Thyroid gland (tissue), 4 donors: Measurements from ENCODE around the gene CGAS. TPM values are rescaled to one million over a fixed set of nuclear protein-coding genes. Genes with fewer than 3 reads are reported as not detected.
"Not testable (repeated sequence)": the region's sequence is repeated elsewhere in the genome, so short reads cannot be mapped to it uniquely, and the experiment has no call there.

ENCODE experiments used
- DNase-seq, 2 donors: peaks; one replicate each; pipeline ENCODE4 v3.0.0-alpha.2; 2019
- H3K27ac ChIP-seq, 3 donors: fragments of 200-600 bp; sonication (generic); 1 replicate in 2 of 3; 2 replicates in 1 of 3; pipeline ENCODE4 v1.5.1; 2016 to 2019; ENCODE audit warnings: mild to moderate bottlenecking in 1 of 3, moderate library complexity in 1 of 3
- H3K27me3 ChIP-seq: fragments of 200-600 bp; sonication (generic); one replicate; pipeline ENCODE4 v1.5.1; 2019
- H3K36me3 ChIP-seq, 2 donors: fragments of 200-600 bp; sonication (generic); one replicate each; pipeline ENCODE4 v1.5.1; 2016 to 2019
- H3K4me1 ChIP-seq, 2 donors: fragments of 200-600 bp; sonication (generic); one replicate each; pipeline ENCODE4 v1.5.1; 2017 to 2019
- H3K4me3 ChIP-seq, 3 donors: fragments of 200-600 bp; sonication (generic); replicated peaks in 1 of 3; 1 replicate in 2 of 3; 2 replicates in 1 of 3; pipeline ENCODE4 v1.5.1; 2016; ENCODE audit warnings: mild to moderate bottlenecking in 1 of 3
- H3K9me3 ChIP-seq: fragments of 200-600 bp; sonication (generic); one replicate; pipeline ENCODE4 v1.5.1; 2017
- POLR2A ChIP-seq, 2 donors: fragments of 450-650 bp; IDR thresholded peaks; one replicate each; pipeline ENCODE4 v1.6.1; 2017; ENCODE audit warnings: antibody characterized with exemption in 2 of 2, mild to moderate bottlenecking in 2 of 2, moderate library complexity in 1 of 2
- WGBS, 2 donors: methylation state at CpG; one replicate each; pipeline ENCODE4 v1.1.5; 2017; 5-methylcytosine and 5-hydroxymethylcytosine counted together
- intact Hi-C: fragments of 100-400 bp; cut with DNase I; formaldehyde crosslinking; loops from one replicate; pipeline ENCODE4 v1.15.1; 2023
- total RNA-seq, 4 donors: library from RNA; depleted of rRNA; stranded (reverse); fragments of >200 nt; gene quantifications; one replicate each; pipeline ENCODE4 v1.2.3, GENCODE V29; 2016
- TF ChIP-seq, protein P1 (sequence below), 6 experiments: fragments of 200-600 bp in 3 of 6; fragments of 450-650 bp in 3 of 6; sonication (generic) in 3 of 6; IDR thresholded peaks; one replicate each; pipeline ENCODE4 v1.5.1; 2016 to 2019; ENCODE audit warnings: antibody characterized with exemption in 6 of 6, mild to moderate bottlenecking in 2 of 6, inconsistent platforms in 1 of 6, moderate library complexity in 1 of 6

The CGAS gene
- total RNA-seq, 4 donors from 2014 or later: 2.5 to 6.2 (median 4.4) TPM

DNA sequence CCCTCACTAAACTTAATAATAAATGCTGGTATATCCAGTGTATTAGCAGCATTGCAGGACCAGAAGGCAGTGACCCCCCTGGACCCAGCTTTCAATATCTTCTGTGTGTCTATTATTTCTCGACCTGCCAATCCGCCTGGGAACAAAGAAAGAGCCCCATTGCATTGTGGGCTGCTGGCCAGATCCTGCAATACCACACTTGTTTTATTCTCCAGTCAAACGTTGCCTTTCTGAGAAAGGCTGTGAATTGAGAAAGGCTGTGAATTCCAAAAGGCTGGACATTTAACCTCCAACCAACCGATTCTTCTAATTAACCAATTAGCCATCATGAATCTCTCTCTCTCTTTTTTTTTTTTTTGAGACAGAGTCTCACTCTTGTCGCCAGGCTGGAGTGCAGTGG is 8.0 kb upstream of the CGAS start:
- H3K27me3 ChIP-seq: no peaks in the 10 kb centered on the region
- peaks cover 11 to 17% of the 10 kb centered on the region in 2 donors for H3K4me1 ChIP-seq
- H3K9me3 ChIP-seq: no peaks in the 10 kb centered on the region
- no peak overlapping the region for H3K27ac ChIP-seq
- 75 to 80% methylated on average over 5 of the region's 5 CpGs for WGBS, 2 donors
- no peaks in the 10 kb centered on the region for H3K36me3 ChIP-seq
- no peak for DNase-seq
- no peak overlapping the region for H3K4me3 ChIP-seq
- no peak for TF ChIP-seq POLR2A (IDR thresholded peaks at IDR 0.05)
- TF ChIP-seq, protein P1, sequence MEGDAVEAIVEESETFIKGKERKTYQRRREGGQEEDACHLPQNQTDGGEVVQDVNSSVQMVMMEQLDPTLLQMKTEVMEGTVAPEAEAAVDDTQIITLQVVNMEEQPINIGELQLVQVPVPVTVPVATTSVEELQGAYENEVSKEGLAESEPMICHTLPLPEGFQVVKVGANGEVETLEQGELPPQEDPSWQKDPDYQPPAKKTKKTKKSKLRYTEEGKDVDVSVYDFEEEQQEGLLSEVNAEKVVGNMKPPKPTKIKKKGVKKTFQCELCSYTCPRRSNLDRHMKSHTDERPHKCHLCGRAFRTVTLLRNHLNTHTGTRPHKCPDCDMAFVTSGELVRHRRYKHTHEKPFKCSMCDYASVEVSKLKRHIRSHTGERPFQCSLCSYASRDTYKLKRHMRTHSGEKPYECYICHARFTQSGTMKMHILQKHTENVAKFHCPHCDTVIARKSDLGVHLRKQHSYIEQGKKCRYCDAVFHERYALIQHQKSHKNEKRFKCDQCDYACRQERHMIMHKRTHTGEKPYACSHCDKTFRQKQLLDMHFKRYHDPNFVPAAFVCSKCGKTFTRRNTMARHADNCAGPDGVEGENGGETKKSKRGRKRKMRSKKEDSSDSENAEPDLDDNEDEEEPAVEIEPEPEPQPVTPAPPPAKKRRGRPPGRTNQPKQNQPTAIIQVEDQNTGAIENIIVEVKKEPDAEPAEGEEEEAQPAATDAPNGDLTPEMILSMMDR (IDR thresholded peaks at IDR 0.05): no peak
- intact Hi-C loops: no loop called here

DNA sequence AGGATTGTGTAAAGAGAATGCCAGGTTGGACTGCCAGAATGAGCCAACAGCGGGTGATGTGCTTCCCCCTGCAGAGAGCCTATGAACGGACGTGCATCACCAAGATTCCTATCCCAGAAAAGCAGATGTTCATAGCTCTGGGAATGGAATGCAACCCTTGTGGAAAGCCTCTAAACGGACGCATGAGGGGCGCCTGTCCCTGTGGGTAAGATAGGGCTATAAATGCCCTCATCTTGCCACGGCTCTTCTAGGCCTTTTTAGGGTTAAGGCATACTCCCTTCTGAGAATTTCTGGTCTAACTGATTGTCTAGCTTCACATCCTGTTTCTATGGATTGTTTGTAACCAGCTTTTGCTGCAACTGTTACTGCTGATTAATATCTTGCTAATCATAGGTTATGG is 7.4 kb upstream of the CGAS start:
- intact Hi-C loops, H3K4me3 ChIP-seq, H3K36me3 ChIP-seq, H3K9me3 ChIP-seq, H3K27ac ChIP-seq, DNase-seq, H3K27me3 ChIP-seq: not testable (repeated sequence)
- peaks cover 11 to 17% of the 10 kb centered on the region in 2 donors for H3K4me1 ChIP-seq
- WGBS, 2 donors: 92% methylated on average over 7 of the region's 7 CpGs

DNA sequence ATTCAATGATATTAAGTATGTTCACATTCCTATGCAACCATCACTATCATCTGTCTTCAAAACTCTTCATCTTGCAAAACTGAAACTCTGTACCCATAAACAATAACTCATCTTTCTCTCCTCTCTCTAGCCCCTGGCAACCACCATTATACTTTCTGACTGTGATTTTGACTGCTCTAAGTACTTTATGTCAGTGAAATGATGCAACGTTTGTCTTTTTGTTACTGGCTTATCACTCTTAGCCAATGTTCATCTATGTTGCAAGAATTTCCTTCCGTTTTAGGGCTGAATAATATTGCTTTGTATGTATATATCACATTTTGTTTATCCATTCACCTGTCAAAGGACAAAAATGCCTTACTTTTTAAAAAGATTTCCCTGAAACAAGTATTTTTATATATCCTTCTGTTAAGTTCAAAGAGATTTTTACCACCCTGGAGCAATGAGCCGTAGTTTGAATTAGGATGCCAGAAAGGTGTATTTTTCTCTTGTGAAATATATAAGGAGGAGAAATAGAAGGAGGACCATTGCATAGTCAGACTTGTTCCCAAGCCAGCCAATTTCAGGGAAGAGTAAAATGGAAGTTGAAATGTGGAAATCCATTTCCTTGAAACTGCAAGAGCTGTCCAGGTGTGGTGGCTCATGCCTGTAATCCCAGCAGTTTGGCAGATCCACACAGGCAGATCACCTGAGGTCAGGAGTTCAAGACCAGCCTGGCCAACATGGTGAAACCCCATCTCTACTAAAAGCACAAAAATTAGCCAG is 4.0 kb upstream of the CGAS start:
- intact Hi-C loops: no loop called here
- Histone ChIP-seq H3K27me3 (no peaks in the 10 kb centered on the region), H3K27ac (no peak overlapping the region), H3K4me3 (no peak overlapping the region), H3K36me3 (no peaks in the 10 kb centered on the region), H3K4me1 (peaks cover 6 to 9% of the 10 kb centered on the region in 2 donors), H3K9me3 (no peaks in the 10 kb centered on the region)
- WGBS, 2 donors: 77 to 82% methylated on average over 3 of the region's 3 CpGs
- no peak for DNase-seq
- TF ChIP-seq, protein P1 (IDR thresholded peaks at IDR 0.05): no peak
- TF ChIP-seq POLR2A (IDR thresholded peaks at IDR 0.05): no peak

DNA sequence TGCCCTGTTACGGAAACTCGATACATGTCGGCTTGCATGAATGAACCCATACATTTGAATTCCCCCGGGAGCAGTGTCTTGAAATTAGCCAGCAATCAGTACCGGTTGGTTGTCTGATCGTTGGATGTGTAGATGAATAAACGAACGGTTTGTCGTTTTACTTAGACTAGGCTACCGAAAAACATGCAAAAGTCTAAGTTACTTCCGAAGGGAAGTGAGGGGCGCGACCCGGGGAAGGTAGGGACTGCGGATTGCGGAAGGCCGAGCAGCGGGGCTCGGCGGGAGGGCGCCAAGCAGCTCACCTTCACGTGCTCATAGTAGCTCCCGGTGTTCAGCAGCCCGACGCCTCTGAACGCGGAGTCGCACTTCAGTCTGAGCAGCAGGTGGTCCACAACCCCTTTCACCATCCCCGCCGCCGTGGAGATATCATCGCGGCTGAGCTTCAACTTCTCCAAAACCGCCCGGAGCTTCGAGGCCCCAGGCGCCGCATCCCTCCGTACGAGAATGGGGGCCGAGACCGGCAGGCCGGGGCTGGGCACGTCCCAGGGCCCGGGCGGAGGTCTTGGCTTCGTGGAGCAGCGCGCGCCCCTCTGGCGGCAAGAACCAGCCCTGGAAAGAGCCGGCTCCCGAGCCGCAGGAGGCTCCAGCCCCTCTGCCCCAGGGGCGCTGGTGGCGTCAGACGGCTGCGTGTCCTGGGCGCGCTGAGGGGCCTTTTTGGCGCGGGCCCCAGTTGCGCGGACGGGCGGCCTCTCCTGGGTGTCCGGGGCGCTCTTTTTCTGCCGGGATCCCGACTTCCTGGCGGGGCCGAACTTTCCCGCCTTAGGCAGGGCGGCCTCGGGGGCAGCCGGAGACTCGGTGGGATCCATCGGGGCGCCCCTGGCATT is 632 bp downstream of the CGAS start:
- WGBS, 2 donors: 2 to 20% methylated on average over 20 to 42 of the region's 79 CpGs
- intact Hi-C loops: no loop called here

DNA sequence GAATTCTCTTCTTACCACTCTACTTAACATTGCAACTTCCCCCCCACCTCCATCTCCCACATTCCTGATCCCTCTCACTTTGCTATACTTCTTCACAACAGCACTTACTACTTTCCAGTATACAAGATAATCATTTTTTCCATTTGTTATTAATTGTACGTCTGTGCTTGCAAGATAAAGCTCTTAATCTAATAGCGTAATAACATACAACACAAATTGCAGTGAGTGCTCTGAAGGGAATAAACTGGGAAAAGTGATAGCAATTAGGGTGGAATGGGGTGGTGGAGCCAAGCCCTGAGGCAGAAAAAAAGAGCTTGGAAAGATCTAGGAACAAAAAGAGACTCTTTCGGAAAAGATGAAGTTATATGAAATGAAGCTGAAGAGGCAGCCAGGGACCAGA is 8.5 kb downstream of the CGAS start:
- DNase-seq: no peak
- Histone ChIP-seq H3K27me3 (no peaks in the 10 kb centered on the region), H3K4me3 (no peak overlapping the region), H3K9me3 (no peaks in the 10 kb centered on the region), H3K4me1 (no peaks in the 10 kb centered on the region), H3K27ac (no peak overlapping the region), H3K36me3 (no peaks in the 10 kb centered on the region)
- intact Hi-C loops: no loop called here
- TF ChIP-seq, protein P1 (IDR thresholded peaks at IDR 0.05): no peak
- TF ChIP-seq POLR2A (IDR thresholded peaks at IDR 0.05): no peak
- WGBS, 2 donors: 90 to 92% methylated on average over 3 of the region's 3 CpGs

More for the DNA sequence above, 632 bp downstream of the CGAS start:
- Histone ChIP-seq H3K27me3 (no peaks in the 10 kb centered on the region), H3K4me1 (peaks cover 6 to 10% of the 10 kb centered on the region in 2 donors), H3K27ac (peak overlapping the region in 2 of 3 donors; percentile 69 to 78), H3K4me3 (peak overlapping the region; percentile 53 to 65 (median 57)), H3K36me3 (no peaks in the 10 kb centered on the region), H3K9me3 (no peaks in the 10 kb centered on the region)
- DNase-seq: peak; percentile 13 to 31
- TF ChIP-seq POLR2A (IDR thresholded peaks at IDR 0.05): no peak
- TF ChIP-seq, protein P1 (IDR thresholded peaks at IDR 0.05): no peak
